H1 (cell line): Measurements from ENCODE around the gene VWF. TPM values are rescaled to one million over a fixed set of nuclear protein-coding genes. Genes with fewer than 3 reads are reported as not detected.

Experiments
- CTCF ChIA-PET: fragments of 300-600 bp; sonication (Branson Sonifier 250); formaldehyde crosslinking; loops from one replicate; lab custom pipeline; 2021; ENCODE audit not compliant: partially characterized antibody; lab: Charles Lee
- POLR2A ChIA-PET: fragments of 300-600 bp; sonication (Branson Sonifier 250); formaldehyde crosslinking; loops from one replicate; lab custom pipeline; 2021; ENCODE audit warnings: inconsistent platforms; ENCODE audit not compliant: partially characterized antibody; lab: Charles Lee
- DNase-seq, 2 experiments: peaks; one replicate each; pipeline versions ENCODE4 v3.0.0 to v3.0.0-alpha.2; 2010 to 2022; ENCODE audit warnings: low spot score in 2 of 2, low read depth in 1 of 2, mixed read lengths in 1 of 2
- FAIRE-seq: peaks from 2 replicates; lab custom pipeline; 2011; peaks lifted over from hg19 to GRCh38; lab: Jason Lieb, UNC
- H2AFZ ChIP-seq: 2 replicates; pipeline ENCODE4 v1.8.1; 2012; ENCODE audit warnings: low read length, inconsistent platforms
- H2AK5ac ChIP-seq: 2 replicates; pipeline ENCODE4 v1.6.1; 2013; ENCODE audit warnings: low read depth, low read length
- H2BK120ac ChIP-seq: replicated peaks from 2 replicates; pipeline ENCODE3; 2013; ENCODE audit warnings: low read depth, low read length, inconsistent platforms
- H2BK12ac ChIP-seq: 2 replicates; pipeline ENCODE4 v1.6.1; 2013; ENCODE audit warnings: low read depth, low read length
- H2BK15ac ChIP-seq: 2 replicates; pipeline ENCODE4 v1.6.1; 2013; ENCODE audit warnings: low read length
- H2BK20ac ChIP-seq: 2 replicates; pipeline ENCODE4 v1.6.1; 2013; ENCODE audit warnings: low read length
- H2BK5ac ChIP-seq: 2 replicates; pipeline ENCODE4 v1.6.1; 2013; ENCODE audit warnings: low read depth, low read length
- H3K14ac ChIP-seq: 2 replicates; pipeline ENCODE4 v1.6.1; 2013; ENCODE audit warnings: inconsistent platforms; ENCODE audit not compliant: insufficient read length
- H3K18ac ChIP-seq: 2 replicates; pipeline ENCODE4 v1.6.1; 2013; ENCODE audit warnings: low read length; ENCODE audit errors: extremely low read depth
- H3K23ac ChIP-seq: 2 replicates; pipeline ENCODE4 v1.6.1; 2013; ENCODE audit warnings: inconsistent platforms; ENCODE audit not compliant: insufficient read length
- H3K23me2 ChIP-seq: 2 replicates; pipeline ENCODE4 v1.6.1; 2013; ENCODE audit warnings: low read depth, low read length
- H3K27ac ChIP-seq: 2 replicates; pipeline ENCODE4 v1.6.1; 2011; ENCODE audit warnings: low read depth, low read length, inconsistent platforms
- H3K27me3 ChIP-seq, 4 experiments: replicated peaks in 1 of 4; 1 replicate in 1 of 4; 2 replicates in 3 of 4; pipeline versions ENCODE4 v1.6.1 to v1.8.1; 2011 to 2013; ENCODE audit warnings: low read length in 3 of 4, mild to moderate bottlenecking in 3 of 4, inconsistent platforms in 2 of 4, mixed read lengths in 2 of 4, moderate library complexity in 1 of 4; ENCODE audit not compliant: control insufficient read depth in 3 of 4, insufficient read depth in 3 of 4; ENCODE audit errors: extremely low read depth in 1 of 4
- H3K36me3 ChIP-seq, 4 experiments: 2 replicates each; pipeline versions ENCODE4 v1.6.1 to v1.8.1; 2011 to 2013; ENCODE audit warnings: mild to moderate bottlenecking in 4 of 4, low read length in 3 of 4, moderate library complexity in 2 of 4, control low read depth in 1 of 4, inconsistent platforms in 1 of 4; ENCODE audit not compliant: insufficient read depth in 4 of 4, control insufficient read depth in 2 of 4
- H3K4ac ChIP-seq: replicated peaks from 2 replicates; pipeline ENCODE3; 2013; ENCODE audit warnings: low read length, low read depth, mixed read lengths, inconsistent platforms; ENCODE audit not compliant: insufficient read length
- H3K4me1 ChIP-seq, 4 experiments: replicated peaks in 1 of 4; 1 replicate in 1 of 4; 2 replicates in 3 of 4; pipeline versions ENCODE4 v1.6.1 to v1.8.1; 2011 to 2013; ENCODE audit warnings: low read length in 3 of 4, inconsistent platforms in 2 of 4, mixed read lengths in 1 of 4; ENCODE audit not compliant: insufficient read depth in 4 of 4, control insufficient read depth in 3 of 4
- H3K4me2 ChIP-seq, 2 experiments: 2 replicates each; pipeline versions ENCODE4 v1.6.1 to v1.8.1; 2011 to 2013; ENCODE audit warnings: low read depth in 2 of 2, low read length in 2 of 2, control low read depth in 1 of 2, inconsistent platforms in 1 of 2, mild to moderate bottlenecking in 1 of 2; ENCODE audit not compliant: insufficient read depth in 1 of 2
- H3K4me3 ChIP-seq, 4 experiments: fragments of 200-600, 300-600 bp in 1 of 4; sonication (generic), shearing (Covaris generic), sonication (Bioruptor Twin) in 1 of 4; 2 replicates each; pipeline versions ENCODE4 v1.5.1 to v1.8.1; 2011 to 2016; ENCODE audit warnings: low read length in 4 of 4, low read depth in 3 of 4, control low read depth in 2 of 4, inconsistent platforms in 2 of 4, mild to moderate bottlenecking in 2 of 4, mixed read lengths in 1 of 4, moderate library complexity in 1 of 4; ENCODE audit not compliant: insufficient read depth in 2 of 4; ENCODE audit errors: extremely low read depth in 1 of 4
- H3K56ac ChIP-seq: replicated peaks from 2 replicates; pipeline ENCODE3; 2013; ENCODE audit warnings: low read depth, mild to moderate bottlenecking, mixed read lengths, low read length, inconsistent platforms; ENCODE audit not compliant: insufficient read length
- H3K79me1 ChIP-seq: 2 replicates; pipeline ENCODE4 v1.6.1; 2013; ENCODE audit warnings: low read depth, low read length, control low read depth
- H3K79me2 ChIP-seq, 2 experiments: 2 replicates each; pipeline versions ENCODE4 v1.6.1 to v1.8.1; 2012 to 2013; ENCODE audit warnings: low read length in 2 of 2, mild to moderate bottlenecking in 2 of 2, inconsistent platforms in 1 of 2; ENCODE audit not compliant: insufficient read depth in 2 of 2, control insufficient read depth in 1 of 2
- H3K9ac ChIP-seq, 4 experiments: replicated peaks in 1 of 4; 1 replicate in 1 of 4; 2 replicates in 3 of 4; pipeline versions ENCODE4 v1.6.1 to v1.8.1; 2011 to 2013; ENCODE audit warnings: low read depth in 3 of 4, low read length in 3 of 4, control low read depth in 2 of 4, mild to moderate bottlenecking in 2 of 4, moderate library complexity in 2 of 4, inconsistent platforms in 1 of 4; ENCODE audit errors: extremely low read depth in 1 of 4
- H3K9me3 ChIP-seq, 2 experiments: 2 replicates each; pipeline versions ENCODE4 v1.6.1 to v1.8.1; 2012 to 2013; ENCODE audit warnings: mild to moderate bottlenecking in 2 of 2, moderate library complexity in 2 of 2, control low read depth in 1 of 2, inconsistent platforms in 1 of 2, low read depth in 1 of 2, low read length in 1 of 2, mixed read lengths in 1 of 2; ENCODE audit not compliant: insufficient read depth in 2 of 2
- H4K20me1 ChIP-seq, 2 experiments: replicated peaks in 1 of 2; 2 replicates each; pipeline versions ENCODE3 to v1.8.1; 2011 to 2013; ENCODE audit warnings: inconsistent platforms in 2 of 2, low read length in 2 of 2, mild to moderate bottlenecking in 1 of 2; ENCODE audit not compliant: insufficient read depth in 2 of 2, control insufficient read depth in 1 of 2
- H4K5ac ChIP-seq: 2 replicates; pipeline ENCODE4 v1.6.1; 2013; ENCODE audit warnings: low read length, low read depth, mixed read lengths, inconsistent platforms; ENCODE audit not compliant: insufficient read length
- H4K8ac ChIP-seq: 2 replicates; pipeline ENCODE4 v1.8.0; 2013; ENCODE audit warnings: mild to moderate bottlenecking, moderate library complexity, low read length, inconsistent platforms; ENCODE audit not compliant: insufficient read depth; ENCODE audit errors: extremely low read depth
- H4K91ac ChIP-seq: replicated peaks from 2 replicates; pipeline ENCODE3; 2013; ENCODE audit warnings: low read length, mixed read lengths, inconsistent platforms; ENCODE audit not compliant: insufficient read length
- ATF3 ChIP-seq: IDR thresholded peaks from 2 replicates; pipeline ENCODE4 v1.6.1; 2011; ENCODE audit warnings: low read depth, mild to moderate bottlenecking, low read length; ENCODE audit not compliant: insufficient read depth
- CEBPB ChIP-seq: IDR thresholded peaks from 2 replicates; pipeline ENCODE4 v1.6.1; 2012; ENCODE audit warnings: low read depth, low read length
- HDAC6 ChIP-seq: IDR thresholded peaks from one replicate; pipeline ENCODE4 v1.7.1; 2012; ENCODE audit warnings: low read depth, mild to moderate bottlenecking, inconsistent platforms, low read length, moderate library complexity
- NRF1 ChIP-seq: IDR thresholded peaks from 2 replicates; pipeline ENCODE4 v1.6.1; 2011; ENCODE audit warnings: mild to moderate bottlenecking, low read depth, low read length, improper control_type of control experiment
- RNF2 ChIP-seq: fragments of 200-900, 300-1000 bp; sonication (generic); IDR thresholded peaks from 2 replicates; pipeline ENCODE4 v1.7.1; 2016; ENCODE audit warnings: borderline replicate concordance, low read depth, mild to moderate bottlenecking, antibody characterized with exemption, low read length; ENCODE audit not compliant: poor library complexity, severe bottlenecking; ENCODE audit errors: missing control alignments
- WGBS, 2 experiments: shearing (Covaris generic) in 1 of 2; methylation state at CpG; one replicate each; pipeline versions ENCODE4 v1.1.6 to v1.1.7; 2013 to 2015; ENCODE audit warnings: low lambda C conversion rate in 2 of 2, mixed read lengths in 2 of 2, inconsistent platforms in 1 of 2, low coverage in 1 of 2, missing lambda C conversion rate in 1 of 2; ENCODE audit not compliant: insufficient replicate concordance in 2 of 2, insufficient coverage in 1 of 2, insufficient read length in 1 of 2; ENCODE audit errors: extremely low coverage in 1 of 2, missing lambda C conversion rate in 1 of 2; 5-methylcytosine and 5-hydroxymethylcytosine counted together
- polyA plus RNA-seq, 7 experiments: library from polyadenylated mRNA; depleted of rRNA in 3 of 7; stranded (reverse) in 5 of 7; unstranded in 2 of 7; fragments of >200 nt in 5 of 7; fragments of 200-250 nt in 2 of 7; gene quantifications; 1 replicate in 5 of 7; 2 replicates in 1 of 7; 4 replicates in 1 of 7; pipeline versions ENCODE4 v1.2.1 to v1.2.3, GENCODE V29; 2011 to 2013; ENCODE audit warnings: missing spikeins in 2 of 7, mixed read lengths in 2 of 7
- total RNA-seq: library from RNA; stranded (reverse); fragmentation: NEBNext Ultra II Directional; extraction: Animal tissue kit (Norgen Biotek cat#: 25700); gene quantifications from 2 replicates; pipeline ENCODE4 v1.2.1, GENCODE V29; 2021

The VWF gene
- total and polyA plus RNA-seq, 2 of the 8 experiments (the other 6 are each of a cell fraction or from before 2014, with no cell fraction given): 0.39 to 0.60 TPM

- no peak overlapping the region for H3K14ac ChIP-seq
- peak overlapping the region; percentile 97 for H2BK12ac ChIP-seq
- no peak for TF ChIP-seq CEBPB
- TF ChIP-seq ATF3: no peak
- TF ChIP-seq NRF1: no peak
- TF ChIP-seq HDAC6: no peak
- TF ChIP-seq RNF2: no peak
- H4K20me1 ChIP-seq: no peaks in the 10 kb centered on the region
- no peak overlapping the region for H3K23ac ChIP-seq
- no peak overlapping the region for H4K5ac ChIP-seq
- peak overlapping the region; percentile 76 for H4K91ac ChIP-seq
- H3K79me2 ChIP-seq: no peaks in the 10 kb centered on the region
- no peak overlapping the region for H3K27ac ChIP-seq
- no peak overlapping the region for H2AFZ ChIP-seq
- peaks cover 10 to 19% (median 15%) of the 10 kb centered on the region in 4 experiments for H3K4me1 ChIP-seq
- peaks cover 0 to 3% (median 0%) of the 10 kb centered on the region in 4 experiments; a peak in 1 of 7 replicates for H3K27me3 ChIP-seq
- no peak overlapping the region for H2BK120ac ChIP-seq
- FAIRE-seq (no peak), DNase-seq (no peak)
- H3K4me2 ChIP-seq: no peak overlapping the region
- 0 out of 2 replicates have a peak overlapping the region, but pooled peaks have one; percentile 40 for H2BK5ac ChIP-seq
- no peaks in the 10 kb centered on the region for H3K23me2 ChIP-seq
- H3K4me3 ChIP-seq: no peak overlapping the region
- no peaks in the 10 kb centered on the region for H3K79me1 ChIP-seq
- 88% methylated on average over 2 of the region's 2 CpGs; no CpG with 5 or more reads in 1 of the 2 experiments for WGBS, 2 experiments
- ChIA-PET CTCF (interaction anchor here (1.0 to 1.6 kb wide), 5 partner anchors 11 to 98 kb away, joined by 3 to 7 read pairs (median 4); no protein-coding TSS in a partner anchor), POLR2A (no interaction called here)
- peak overlapping the region; percentile 5 for H2BK20ac ChIP-seq
- no peak overlapping the region; the same call in 1 of the 2 replicates for H2BK15ac ChIP-seq
- H3K9me3 ChIP-seq: no peaks in the 10 kb centered on the region
- no peak overlapping the region; the same call in 1 of the 2 replicates for H4K8ac ChIP-seq
- H3K18ac ChIP-seq: peak overlapping the region; percentile 27; the same call in 1 of the 2 replicates
- H3K56ac ChIP-seq: no peak overlapping the region
- H3K9ac ChIP-seq: no peak overlapping the region
- no peak overlapping the region for H3K4ac ChIP-seq
- H2AK5ac ChIP-seq: 0 out of 2 replicates have a peak overlapping the region, but pooled peaks have one; percentile 71
- no peaks in the 10 kb centered on the region for H3K36me3 ChIP-seq
These were observed 38.2 kb downstream of the VWF start for GRCh38 chr12:6086316-6086715.
